DND-41 (cell line): ENCODE measurements around the gene DENND1C.

Source experiments
- ATAC-seq: fragments of 200-7000 bp; cut with Tn5 transposase; 3 replicates; pipeline ENCODE4 v1.9.1; 2021; ENCODE audit warnings: low read depth; ENCODE audit not compliant: insufficient read depth
- DNase-seq: peaks from one replicate; pipeline ENCODE4 v3.0.0-alpha.2; 2020
- H2AFZ ChIP-seq: 2 replicates; pipeline ENCODE4 v1.6.0; 2012; ENCODE audit warnings: low read depth, low read length
- H3K27ac ChIP-seq: 2 replicates; pipeline ENCODE4 v1.5.1; 2012; ENCODE audit warnings: low read length, inconsistent platforms
- H3K27me3 ChIP-seq: fragments of 200-600 bp; sonication (generic); 2 replicates; pipeline ENCODE4 v1.6.0; 2012; ENCODE audit warnings: low read length, mild to moderate bottlenecking, inconsistent platforms; ENCODE audit not compliant: insufficient read depth, poor library complexity
- H3K36me3 ChIP-seq: 2 replicates; pipeline ENCODE4 v1.5.1; 2012; ENCODE audit warnings: low read length, inconsistent platforms; ENCODE audit not compliant: insufficient read depth
- H3K4me1 ChIP-seq: 2 replicates; pipeline ENCODE4 v1.5.1; 2012; ENCODE audit warnings: mild to moderate bottlenecking, low read length; ENCODE audit not compliant: insufficient read depth
- H3K4me2 ChIP-seq: 2 replicates; pipeline ENCODE4 v1.6.0; 2012; ENCODE audit warnings: mild to moderate bottlenecking, moderate library complexity, low read length, inconsistent platforms; ENCODE audit not compliant: insufficient read depth
- H3K4me3 ChIP-seq, 2 experiments: fragments of 200-600 bp in 1 of 2; shearing (Covaris generic) in 1 of 2; 2 replicates each; pipeline ENCODE4 v1.5.1; 2012 to 2016; ENCODE audit warnings: inconsistent platforms in 2 of 2, low read length in 2 of 2, mild to moderate bottlenecking in 2 of 2, low read depth in 1 of 2, moderate library complexity in 1 of 2
- H3K79me2 ChIP-seq: 2 replicates; pipeline ENCODE4 v1.6.0; 2012; ENCODE audit warnings: low read length, inconsistent platforms; ENCODE audit not compliant: insufficient read depth
- H3K9ac ChIP-seq: 2 replicates; pipeline ENCODE4 v1.6.0; 2012; ENCODE audit warnings: low read depth, mild to moderate bottlenecking, inconsistent platforms, low read length, moderate library complexity
- H3K9me3 ChIP-seq: 2 replicates; pipeline ENCODE4 v1.5.1; 2012; ENCODE audit warnings: low read length, moderate library complexity, mild to moderate bottlenecking, inconsistent platforms; ENCODE audit not compliant: insufficient read depth, severe bottlenecking
- H4K20me1 ChIP-seq: 2 replicates; pipeline ENCODE4 v1.6.0; 2012; ENCODE audit warnings: low read length; ENCODE audit not compliant: insufficient read depth
- CTCF ChIP-seq: IDR thresholded peaks from 2 replicates; pipeline ENCODE4 v1.5.1; 2012; ENCODE audit warnings: borderline replicate concordance, low read length, moderate library complexity, mild to moderate bottlenecking; ENCODE audit not compliant: poor library complexity, severe bottlenecking; ENCODE audit errors: extremely low read depth
- EZH2 ChIP-seq: IDR thresholded peaks from 3 replicates; pipeline ENCODE4 v1.6.1; 2012; ENCODE audit warnings: borderline replicate concordance, low read depth, mild to moderate bottlenecking, moderate library complexity, low read length, inconsistent platforms; ENCODE audit not compliant: severe bottlenecking

DENND1C gene

GRCh38 chr19:6457958-6458694, 23.5 kb downstream of the DENND1C start:
- H2AFZ ChIP-seq: no peak overlapping the region
- no peak for ATAC-seq

GRCh38 chr19:6455924-6456323, 25.7 kb downstream of the DENND1C start:
- Histone ChIP-seq H3K9me3 (peaks cover 16% of the 10 kb centered on the region), H3K4me2 (no peak overlapping the region), H3K4me1 (peaks cover 24% of the 10 kb centered on the region), H3K36me3 (peaks cover 33% of the 10 kb centered on the region), H3K27ac (no peak overlapping the region), H3K4me3 (no peak overlapping the region), H3K27me3 (no peaks in the 10 kb centered on the region), H4K20me1 (no peaks in the 10 kb centered on the region), H2AFZ (no peak overlapping the region), H3K79me2 (peaks cover 4% of the 10 kb centered on the region; the same call in 1 of the 2 replicates), H3K9ac (no peak overlapping the region)
- ATAC-seq (no peak), DNase-seq (no peak)
- no peak for TF ChIP-seq EZH2
- no peak for TF ChIP-seq CTCF

More at GRCh38 chr19:6457958-6458694, 23.5 kb downstream of the DENND1C start:
- H3K79me2 ChIP-seq: peaks cover 4% of the 10 kb centered on the region; the same call in 1 of the 2 replicates
- H3K36me3 ChIP-seq: peaks cover 30% of the 10 kb centered on the region
- peak overlapping the region; percentile 87 for H3K27ac ChIP-seq
- peak overlapping the region; percentile 100 for H3K4me2 ChIP-seq
- H3K9ac ChIP-seq: peak overlapping the region; percentile 71
- H3K4me1 ChIP-seq: peaks cover 25% of the 10 kb centered on the region
- no peak for TF ChIP-seq EZH2
- TF ChIP-seq CTCF: no peak
- H3K9me3 ChIP-seq: peaks cover 16% of the 10 kb centered on the region
- H3K27me3 ChIP-seq: no peaks in the 10 kb centered on the region
- H3K4me3 ChIP-seq: peak overlapping the region in 1 of 2 experiments; percentile 100; a peak in 3 of 4 replicates
- H4K20me1 ChIP-seq: no peaks in the 10 kb centered on the region
- DNase-seq: no peak

GRCh38 chr19:6453951-6454565, 27.5 kb downstream of the DENND1C start:
- Histone ChIP-seq H3K79me2 (peaks cover 2% of the 10 kb centered on the region; the same call in 1 of the 2 replicates), H3K9ac (no peak overlapping the region), H4K20me1 (no peaks in the 10 kb centered on the region), H3K9me3 (peaks cover 16% of the 10 kb centered on the region), H3K4me1 (peaks cover 12% of the 10 kb centered on the region), H3K27me3 (no peaks in the 10 kb centered on the region), H2AFZ (no peak overlapping the region), H3K36me3 (peaks cover 36% of the 10 kb centered on the region), H3K27ac (no peak overlapping the region), H3K4me3 (no peak overlapping the region), H3K4me2 (no peak overlapping the region)
- ATAC-seq (no peak), DNase-seq (no peak)
- TF ChIP-seq CTCF (no peak), EZH2 (no peak)
